GM18499 (cell line): ENCODE measurements around the gene ARHGAP10.
A peak's percentile ranks its signal among the peaks of the same experiment; 100 is the strongest.

ENCODE experiments used
- ATAC-seq: cut with Tn5 transposase; IDR thresholded peaks from one replicate; pipeline ENCODE4 v1.9.1; 2021; ENCODE audit warnings: moderate number of reproducible peaks; ENCODE audit not compliant: insufficient read depth, unreplicated experiment

The ARHGAP10 gene

DNA sequence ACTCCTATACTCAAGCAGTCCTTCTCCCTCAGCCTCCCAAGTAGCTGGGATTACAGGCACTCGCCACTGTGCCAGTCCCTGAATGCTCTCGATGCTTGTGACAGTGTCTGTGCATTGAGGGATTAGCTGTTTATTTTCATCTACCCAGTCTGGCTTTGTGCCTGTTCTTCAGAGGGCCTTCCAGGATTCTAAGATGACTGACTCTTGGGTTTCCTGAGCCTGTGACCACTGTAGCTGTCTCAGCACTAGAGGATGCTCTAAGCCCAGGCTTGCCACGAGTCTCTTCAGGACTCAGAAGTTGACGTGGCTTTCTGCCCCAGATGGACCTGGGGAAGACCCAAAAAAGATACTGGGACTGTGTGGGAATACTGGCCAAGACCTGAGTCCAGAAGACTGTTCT lies 201.4 kb downstream of the ARHGAP10 start:
- no peak for ATAC-seq

DNA sequence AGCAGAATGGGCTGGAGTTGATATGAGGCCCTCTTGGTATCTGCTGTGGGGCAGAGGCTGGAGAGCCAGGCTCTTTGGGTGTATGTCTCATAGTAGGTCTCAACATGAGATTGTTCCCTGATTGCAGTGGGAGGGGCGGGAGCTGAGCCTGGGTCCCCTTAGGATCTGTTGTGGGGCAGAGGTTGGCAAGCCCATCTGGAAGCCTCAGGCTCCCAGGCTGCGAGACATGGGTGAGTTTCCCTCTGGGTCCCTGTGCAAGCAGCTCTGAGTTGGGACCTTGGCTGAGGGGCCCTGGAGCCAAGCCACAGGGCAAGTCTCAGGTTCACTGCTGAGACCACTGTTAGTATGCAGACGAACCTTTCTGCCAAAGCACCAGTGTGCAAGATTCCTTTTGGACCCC lies 201.9 kb downstream of the ARHGAP10 start:
- ATAC-seq, result no peak

DNA sequence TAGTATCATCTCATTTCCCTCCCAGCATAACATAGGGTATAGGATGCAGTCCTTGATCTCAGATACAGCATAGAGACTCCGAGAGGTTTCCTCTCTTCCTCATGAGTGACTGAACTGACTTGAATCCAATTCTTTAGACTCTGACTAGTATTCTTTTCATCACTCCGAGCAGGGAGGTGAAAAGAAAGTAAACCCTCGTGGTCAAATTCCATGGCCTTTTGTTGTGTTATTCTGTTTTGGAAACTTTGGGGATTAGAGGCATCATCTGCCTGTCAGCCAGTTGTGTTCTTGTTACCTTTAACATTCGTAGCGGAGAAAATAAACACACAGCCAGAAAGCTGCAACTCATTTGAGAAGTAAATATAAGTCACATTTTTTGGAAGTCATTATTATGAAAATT lies 206.6 kb downstream of the ARHGAP10 start:
- ATAC-seq, result no peak

DNA sequence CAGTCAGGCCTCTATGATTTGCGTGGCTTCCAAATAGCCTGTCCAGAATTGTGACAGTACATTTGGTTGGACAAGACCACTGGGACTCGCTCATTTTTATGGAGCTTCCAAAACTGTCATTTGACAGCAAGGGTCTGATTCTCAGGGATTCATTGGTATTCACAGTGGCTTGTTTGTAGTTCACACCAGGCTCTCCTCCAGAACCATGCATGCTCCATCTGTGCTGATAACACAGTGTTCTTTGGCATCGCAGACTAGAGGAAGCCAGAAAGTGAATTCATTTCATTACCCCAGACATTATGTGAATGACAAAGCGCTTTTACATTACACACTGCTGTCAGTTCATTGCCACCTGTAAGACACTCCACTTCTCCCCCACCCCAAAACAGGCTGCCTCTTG lies 208.3 kb downstream of the ARHGAP10 start:
- no peak for ATAC-seq

DNA sequence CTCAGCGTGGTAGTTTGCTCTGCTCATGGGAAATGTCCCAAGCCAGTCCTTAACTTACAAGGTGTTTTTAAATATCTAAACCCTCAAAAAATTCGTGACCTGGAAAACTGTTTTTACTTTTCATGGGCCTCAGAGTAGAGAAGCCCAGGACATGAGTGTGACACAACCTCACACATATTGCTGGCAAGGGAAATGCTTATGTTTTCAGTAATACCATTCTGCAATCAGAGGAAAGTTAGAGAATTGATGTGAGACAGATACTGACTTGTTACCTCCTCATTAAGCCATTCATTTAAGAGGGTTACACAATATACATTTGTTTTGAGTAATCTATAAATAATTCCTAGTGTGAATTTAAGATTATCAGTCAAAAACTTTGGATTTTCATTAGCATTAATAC lies 209.5 kb downstream of the ARHGAP10 start:
- ATAC-seq, result no peak

DNA sequence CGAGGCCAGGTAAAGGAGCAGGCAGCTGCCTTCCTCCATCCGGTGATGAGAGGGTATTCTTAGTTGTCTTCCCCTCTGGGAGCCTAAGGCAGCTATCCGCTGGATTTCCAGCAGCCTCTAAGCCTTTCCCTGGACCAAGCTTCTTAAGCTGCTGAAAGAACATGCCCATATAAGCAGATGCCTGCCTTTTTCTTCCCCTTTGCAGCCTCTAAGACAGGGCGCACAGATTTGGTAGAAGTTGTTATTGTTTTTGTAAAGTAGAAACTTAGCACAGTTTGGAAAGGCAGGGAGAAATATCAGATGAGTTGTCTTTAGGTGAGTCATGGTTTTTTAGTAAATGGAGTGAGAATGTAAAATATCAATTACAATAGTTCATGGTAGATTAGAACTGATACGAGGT lies 210.8 kb downstream of the ARHGAP10 start:
- ATAC-seq, result peak; percentile 30

DNA sequence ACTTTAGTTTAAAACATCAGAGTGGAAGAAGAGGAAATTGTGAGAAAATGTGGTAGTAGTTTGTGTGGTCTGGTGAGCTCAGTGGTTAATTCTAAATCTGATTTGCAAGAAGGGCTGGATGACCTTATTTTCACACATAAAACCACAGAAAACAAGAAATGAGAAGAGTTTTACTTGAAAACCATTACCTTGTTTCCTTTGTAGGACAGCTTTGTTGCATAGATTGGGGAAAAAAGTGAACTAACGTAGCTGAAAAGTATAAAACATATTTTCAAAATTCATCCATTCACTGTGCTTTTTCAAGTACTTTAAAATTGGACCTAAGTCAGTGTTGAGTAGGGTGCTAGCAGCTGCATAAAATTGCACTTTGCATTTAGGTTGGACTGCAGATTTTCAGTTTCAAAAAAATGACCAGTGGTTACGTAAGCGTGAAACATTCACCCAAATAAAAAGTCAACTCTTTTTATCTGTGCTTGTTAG lies 211.3 kb downstream of the ARHGAP10 start:
- ATAC-seq, result peak; percentile 96

DNA sequence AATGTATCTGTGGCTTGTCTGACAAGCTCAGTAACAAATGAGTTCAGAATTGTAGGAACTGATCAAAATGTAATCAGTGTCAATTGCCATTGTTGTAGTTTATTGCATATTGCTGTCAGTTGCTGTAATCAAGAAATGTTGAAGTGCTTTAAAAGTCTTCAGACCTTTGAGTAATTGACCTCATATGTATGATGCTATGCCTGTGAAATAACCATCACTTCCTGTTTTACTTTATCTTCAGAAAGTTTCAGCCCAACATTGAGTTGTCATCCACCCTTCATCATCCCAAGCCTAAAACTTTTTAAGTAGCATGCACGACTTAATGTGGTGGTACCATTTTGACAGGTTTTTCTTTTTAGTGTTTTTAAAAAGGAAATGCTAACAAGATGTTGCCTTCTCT lies 212.4 kb downstream of the ARHGAP10 start:
- no peak for ATAC-seq

DNA sequence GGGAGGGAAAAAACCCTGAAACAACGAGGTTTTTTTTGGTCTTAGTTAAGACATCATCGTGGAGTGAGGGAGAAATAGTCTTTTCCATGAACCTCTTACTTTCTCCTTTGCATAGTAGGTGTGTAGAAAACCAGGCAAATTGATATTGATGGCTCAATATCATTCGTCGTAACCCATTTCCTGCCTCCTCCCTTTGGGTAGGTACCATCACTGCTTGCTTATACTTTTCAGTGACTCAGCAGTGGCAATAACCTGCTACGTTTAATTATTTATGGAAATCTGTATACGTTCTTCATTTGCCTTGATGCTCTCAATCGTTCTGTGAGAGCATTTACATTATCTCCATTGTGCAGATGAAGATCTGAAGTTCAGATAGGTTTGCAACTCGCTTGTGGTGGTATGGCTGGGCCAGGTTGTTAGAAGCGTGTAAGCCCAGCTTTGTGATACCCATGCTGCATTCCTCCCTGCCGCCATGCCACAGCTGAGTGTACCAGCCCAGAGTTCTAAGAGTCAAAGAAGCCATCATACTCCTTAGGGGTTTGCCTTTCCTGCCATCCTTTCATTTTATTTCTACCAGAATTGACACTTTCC lies 212.9 kb downstream of the ARHGAP10 start:
- no peak for ATAC-seq

DNA sequence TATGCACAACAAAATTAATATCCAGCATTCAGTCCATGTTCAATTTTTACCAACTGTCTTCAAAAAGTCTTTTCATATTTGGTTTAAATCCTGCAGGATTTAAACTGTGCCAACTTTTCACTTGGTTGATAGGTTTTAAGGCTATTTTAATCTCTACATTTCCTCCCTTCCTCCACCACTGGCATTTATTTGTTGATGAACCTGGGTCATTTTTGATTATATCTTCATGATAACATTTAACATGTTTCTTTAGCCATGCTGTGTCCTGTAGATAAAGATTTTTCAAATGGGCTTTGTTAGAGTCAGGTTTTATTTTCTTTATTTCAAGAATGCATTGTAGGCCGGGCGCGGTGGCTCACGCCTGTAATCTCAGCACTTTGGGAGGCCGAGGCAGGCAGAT lies 216.4 kb downstream of the ARHGAP10 start:
- no peak for ATAC-seq

DNA sequence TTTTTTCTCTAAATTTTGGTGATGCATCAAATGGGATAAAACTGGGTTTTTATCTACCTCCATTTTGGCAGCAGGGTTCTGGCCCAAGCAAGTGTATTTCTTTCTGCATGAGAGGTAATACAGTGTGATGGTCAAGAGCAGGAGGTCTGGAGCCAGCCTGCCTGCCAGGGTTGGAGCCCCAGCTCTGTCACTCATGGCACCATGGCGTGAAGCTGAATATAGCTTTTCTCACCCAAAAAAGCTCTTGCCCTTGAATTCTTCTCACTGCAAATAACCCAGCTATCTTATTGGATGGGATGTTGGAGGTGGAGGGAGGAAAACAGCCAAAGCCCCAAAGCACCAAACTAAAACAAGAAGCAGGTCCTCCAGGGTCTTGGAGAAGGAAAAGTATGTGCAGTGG lies 218.4 kb downstream of the ARHGAP10 start:
- no peak for ATAC-seq

DNA sequence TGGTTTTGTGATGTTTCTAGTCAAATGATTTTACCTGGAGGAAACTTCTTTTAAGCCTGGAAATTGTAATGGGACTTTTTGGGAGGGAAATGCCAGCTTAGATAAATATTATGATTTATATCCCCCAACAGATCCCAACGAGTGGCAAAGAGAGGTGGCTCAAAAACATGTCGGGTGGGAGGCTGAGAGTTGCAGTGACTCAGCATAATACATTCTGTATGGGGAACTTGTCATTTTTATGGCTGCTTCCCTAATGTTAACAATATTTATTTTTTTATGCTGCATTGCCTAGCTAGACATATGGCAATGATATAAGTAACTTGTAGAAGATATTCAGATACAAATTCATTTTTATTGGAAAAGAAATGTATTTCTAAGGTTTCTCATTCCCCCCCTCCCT lies 219.0 kb downstream of the ARHGAP10 start:
- ATAC-seq, result no peak

DNA sequence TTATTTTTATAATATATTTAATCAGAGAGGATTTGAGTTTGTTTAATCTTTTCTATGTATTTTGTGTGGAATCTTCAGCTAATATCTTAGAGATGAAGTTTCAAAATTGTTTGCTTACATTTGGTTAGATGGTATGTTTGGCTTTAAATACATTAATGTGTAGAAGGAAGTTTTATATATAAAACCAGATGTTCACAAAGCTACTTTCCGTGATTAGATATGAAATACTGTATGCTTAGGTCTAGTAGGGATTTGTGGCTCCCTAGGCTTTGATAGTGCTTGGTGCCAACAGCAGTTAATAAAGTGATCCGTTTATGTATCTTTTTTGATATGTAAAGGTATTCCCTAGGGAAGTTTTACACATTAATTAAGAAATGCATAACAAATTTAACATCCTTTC lies 223.0 kb downstream of the ARHGAP10 start:
- ATAC-seq, result no peak

DNA sequence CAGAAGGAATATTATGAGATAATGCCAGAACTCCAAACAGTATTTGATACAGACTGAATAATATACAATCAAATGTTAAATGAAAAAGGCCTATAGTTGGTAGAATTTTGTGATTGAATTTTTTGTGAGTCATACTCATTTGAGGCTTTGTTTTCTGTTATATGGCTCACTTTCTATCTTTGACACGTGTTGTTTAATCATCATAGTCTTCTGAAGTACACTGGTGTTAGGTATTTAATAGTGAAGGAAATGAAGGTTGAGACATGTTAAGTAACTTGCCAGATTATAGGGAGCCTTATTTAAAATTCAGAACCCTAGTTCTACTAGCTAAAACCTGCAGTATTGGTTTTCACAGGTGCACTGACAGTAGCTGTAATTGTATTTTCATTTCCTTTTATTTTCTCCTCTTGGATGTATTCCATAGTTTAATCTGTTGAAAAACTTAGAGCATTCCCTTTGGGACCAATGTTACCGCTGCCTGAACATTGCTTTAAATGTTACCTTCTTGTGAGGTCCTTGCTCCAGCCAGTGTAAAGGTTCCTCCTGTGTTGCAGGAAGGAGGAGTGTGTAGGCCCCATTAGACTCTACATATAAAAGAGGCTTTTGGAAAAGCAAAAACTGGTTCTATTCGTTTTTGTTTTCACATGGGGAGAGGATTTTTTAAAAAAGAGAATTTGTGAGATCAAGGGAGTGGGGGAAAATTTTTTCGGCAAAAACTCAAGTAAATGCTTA lies 224.1 kb downstream of the ARHGAP10 start:
- no peak for ATAC-seq

DNA sequence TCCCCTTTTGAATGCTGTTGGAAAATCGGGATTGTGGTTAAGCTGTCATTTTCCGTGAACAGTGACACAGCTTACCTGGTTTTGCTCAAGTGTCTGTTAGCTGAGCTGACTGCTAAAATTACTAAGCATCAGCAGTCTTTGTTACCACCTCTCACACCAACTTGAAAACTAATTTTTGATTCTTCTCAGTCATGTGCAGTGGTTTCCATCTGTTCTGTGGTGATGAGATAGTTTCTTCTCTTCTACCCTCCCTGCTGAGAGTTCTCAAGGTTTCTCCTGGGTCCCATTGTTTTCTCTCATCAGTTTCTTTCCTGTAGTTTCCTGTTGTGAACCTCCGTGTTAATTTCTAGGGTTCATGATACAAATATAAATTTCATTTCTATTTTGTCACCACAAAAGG lies 225.6 kb downstream of the ARHGAP10 start:
- ATAC-seq, result no peak

DNA sequence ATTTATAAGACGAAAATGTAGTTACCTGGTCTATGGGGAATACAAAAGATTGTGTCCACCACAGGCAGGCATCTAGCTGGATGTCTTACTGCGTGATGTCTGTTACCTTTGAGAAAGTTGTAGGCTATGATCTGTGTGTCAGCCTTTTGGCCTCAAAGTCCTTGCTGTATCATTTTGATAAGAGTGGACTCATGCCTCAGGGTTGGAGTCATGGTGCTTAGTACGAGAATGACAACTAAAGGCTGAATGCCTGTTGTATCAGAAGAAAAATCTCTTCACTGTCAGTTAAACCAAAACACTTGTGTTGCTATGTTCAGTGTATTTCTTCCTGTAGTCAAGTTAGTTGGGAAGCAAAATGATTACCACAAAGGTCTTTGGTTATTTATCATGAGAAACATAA lies 226.2 kb downstream of the ARHGAP10 start:
- no peak for ATAC-seq

DNA sequence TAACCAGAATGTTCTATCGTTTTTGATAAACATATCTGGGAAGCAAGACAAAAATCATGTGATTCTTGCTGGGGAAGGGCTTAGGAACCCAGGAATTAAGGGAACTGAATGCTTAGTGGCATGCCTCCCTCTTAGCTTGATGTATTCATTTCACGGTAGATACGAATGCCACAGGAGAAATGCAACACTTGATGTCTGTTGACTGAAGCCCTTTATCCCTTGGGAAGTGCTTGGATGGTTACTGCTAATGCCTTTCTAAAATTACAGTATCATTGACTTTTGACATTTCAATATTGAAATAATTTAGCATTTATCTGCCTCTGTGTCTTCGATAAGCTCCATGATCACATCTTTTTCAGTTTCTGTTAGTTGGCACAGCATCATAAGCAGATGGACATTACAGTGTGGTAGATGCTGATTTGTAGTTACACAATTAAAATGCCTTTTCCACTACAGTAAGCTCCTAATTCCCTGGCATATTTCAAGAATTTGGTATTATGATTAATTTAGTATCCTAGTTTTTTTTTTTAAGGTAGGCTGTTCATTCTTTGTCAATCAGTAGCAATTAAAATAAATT lies 226.7 kb downstream of the ARHGAP10 start:
- no peak for ATAC-seq

DNA sequence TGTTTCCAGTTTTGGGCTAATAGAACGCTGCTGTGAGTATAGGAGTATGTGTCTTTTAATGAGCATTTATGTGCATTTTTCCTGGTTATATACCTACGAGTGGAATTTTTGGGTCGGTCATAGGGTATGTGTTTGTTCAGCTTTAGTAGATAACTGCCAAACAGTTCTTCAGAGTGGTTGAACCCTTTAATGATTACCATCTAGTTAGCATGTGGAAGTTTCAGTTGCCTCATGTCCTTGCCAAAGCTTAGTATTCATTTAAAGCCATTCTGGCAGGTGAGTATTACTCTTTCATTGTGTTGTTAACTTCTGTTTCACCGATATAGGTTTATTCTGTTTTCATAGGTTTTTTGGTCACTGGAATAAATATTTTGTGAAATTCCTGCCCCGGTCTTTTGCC lies 229.1 kb downstream of the ARHGAP10 start:
- ATAC-seq, result no peak

DNA sequence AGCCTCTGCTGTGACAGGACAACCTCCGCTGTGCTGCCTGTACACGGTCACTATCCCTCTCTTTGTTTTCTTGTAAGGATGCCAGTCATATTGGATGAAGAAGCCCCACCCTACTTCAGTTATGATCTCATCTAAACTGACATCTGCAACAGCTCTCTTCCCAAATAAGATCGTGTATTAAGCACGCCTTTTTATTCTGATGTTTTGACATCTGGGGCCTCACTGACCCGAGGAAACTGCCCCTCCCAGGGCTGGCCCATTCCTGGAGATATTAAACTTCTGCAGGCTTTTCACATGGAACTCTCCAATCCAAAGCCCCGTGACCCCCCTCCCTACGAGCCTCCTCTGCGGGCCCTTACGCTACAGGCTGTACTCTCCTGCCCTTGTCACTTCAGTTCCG lies 232.0 kb downstream of the ARHGAP10 start:
- no peak for ATAC-seq

DNA sequence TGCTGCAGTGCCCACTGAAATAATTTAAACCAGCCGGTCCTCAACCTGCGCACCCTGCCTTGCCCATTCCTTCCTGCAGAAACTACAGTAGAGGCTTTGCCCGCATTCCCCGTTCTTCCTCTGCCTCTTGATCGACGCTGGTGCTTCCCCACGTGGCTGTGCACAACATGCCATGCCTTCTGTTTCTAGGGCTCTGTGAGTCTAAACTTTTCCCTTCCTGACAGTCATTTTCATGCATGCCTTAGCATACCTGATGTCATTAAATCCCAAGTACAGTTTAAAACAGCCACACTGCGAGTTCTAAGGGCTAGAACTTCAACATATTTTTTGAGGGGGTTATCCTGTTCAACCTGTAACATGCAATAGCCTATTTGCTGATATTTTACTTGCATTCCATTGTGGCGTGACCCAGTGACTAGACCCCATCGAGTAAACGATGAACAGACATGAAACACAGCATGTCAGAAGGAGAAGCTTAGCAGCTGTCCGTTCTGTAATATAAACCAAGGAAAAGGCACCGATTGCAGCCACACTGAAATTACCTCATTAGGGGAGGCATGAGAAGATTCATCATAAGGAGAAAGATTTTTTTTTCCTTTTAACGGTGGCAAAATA lies 232.5 kb downstream of the ARHGAP10 start:
- ATAC-seq, result no peak

DNA sequence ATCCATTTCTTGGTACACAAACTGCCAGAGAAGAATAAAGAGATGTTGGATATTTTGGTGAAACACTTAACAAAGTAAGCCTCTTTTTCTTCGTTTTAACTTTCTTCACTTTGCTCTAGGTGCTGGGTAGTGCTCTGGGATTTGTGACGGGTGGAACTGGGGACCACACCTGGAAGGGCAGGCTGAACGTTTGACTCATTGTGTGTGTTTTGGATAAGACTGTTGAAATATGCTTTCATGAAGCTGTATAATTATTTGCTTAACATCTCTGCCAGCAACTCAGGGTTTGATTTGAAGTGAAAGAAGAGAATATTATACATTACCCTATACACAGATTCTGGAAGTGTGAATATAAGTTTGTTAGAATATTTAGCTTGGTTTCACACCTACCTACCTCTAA lies 233.2 kb downstream of the ARHGAP10 start:
- no peak for ATAC-seq
